Upper lobe of right lung (tissue), 1 donor: ENCODE measurements around the gene KDM2A. TPM values are rescaled to one million over a fixed set of nuclear protein-coding genes. Genes with fewer than 3 reads are reported as not detected.
A peak's percentile ranks its signal among the peaks of the same experiment; 100 is the strongest.

Experiments
- ATAC-seq: fragments of 200-7000 bp; cut with Tn5 transposase; one replicate; pipeline ENCODE4 v1.9.1; 2020; ENCODE audit warnings: mild to moderate bottlenecking, moderate library complexity
- DNase-seq: peaks from one replicate; pipeline ENCODE4 v3.0.0-alpha.2; 2020
- H3K27ac ChIP-seq: fragments of 200-600 bp; one replicate; pipeline ENCODE4 v1.8.0; 2022
- H3K27me3 ChIP-seq: fragments of 200-600 bp; one replicate; pipeline ENCODE4 v1.8.0; 2022; ENCODE audit warnings: mild to moderate bottlenecking
- H3K36me3 ChIP-seq: fragments of 200-600 bp; one replicate; pipeline ENCODE4 v1.8.0; 2022
- H3K4me1 ChIP-seq: fragments of 200-600 bp; one replicate; pipeline ENCODE4 v1.8.0; 2022
- H3K4me3 ChIP-seq: fragments of 200-600 bp; one replicate; pipeline ENCODE4 v1.8.0; 2022; ENCODE audit warnings: mild to moderate bottlenecking
- H3K9me3 ChIP-seq: fragments of 200-600 bp; one replicate; pipeline ENCODE4 v1.8.0; 2022
- CTCF ChIP-seq: fragments of 200-600 bp; IDR thresholded peaks from one replicate; pipeline ENCODE4 v1.8.0; 2022; ENCODE audit warnings: antibody characterized with exemption
- intact Hi-C: fragments of 100-400 bp; cut with DNase I; formaldehyde crosslinking; loops from one replicate; pipeline ENCODE4 v1.11.0; 2022
- total RNA-seq: library from RNA; stranded (reverse); fragmentation: NEBNext Ultra II Directional; extraction: Animal tissue kit (Norgen Biotek cat#: 25700); gene quantifications from one replicate; pipeline ENCODE4 v1.2.1, GENCODE V29; 2021
- donor health status: DM: no; HTN: yes; CAD: no; lungs with severe emphysema.

Gene KDM2A
- total RNA-seq, 1 donor from 2014 or later: 79.5 TPM

GRCh38 chr11:67276781-67277230 lies 157.7 kb downstream of the KDM2A start:
- TF ChIP-seq CTCF: peak; percentile 32
- peak; percentile 51 for ATAC-seq

GRCh38 chr11:67277231-67277961 lies 158.3 kb downstream of the KDM2A start:
- no peaks in the 10 kb centered on the region for H3K27me3 ChIP-seq
- peak overlapping the region; percentile 93 for H3K27ac ChIP-seq
- peaks cover 39% of the 10 kb centered on the region for H3K36me3 ChIP-seq
- H3K4me3 ChIP-seq: peak overlapping the region; percentile 40
- TF ChIP-seq CTCF: no peak
- peak; percentile 92 for ATAC-seq
- intact Hi-C loops: no loop called here
- H3K4me1 ChIP-seq: peaks cover 74% of the 10 kb centered on the region
- peak; percentile 95 for DNase-seq
- H3K9me3 ChIP-seq: no peaks in the 10 kb centered on the region

More at GRCh38 chr11:67276781-67277230, 157.7 kb downstream of the KDM2A start:
- Histone ChIP-seq H3K9me3 (no peaks in the 10 kb centered on the region), H3K27ac (peak overlapping the region; percentile 93), H3K27me3 (no peaks in the 10 kb centered on the region), H3K36me3 (peaks cover 33% of the 10 kb centered on the region), H3K4me3 (peak overlapping the region; percentile 40), H3K4me1 (peaks cover 80% of the 10 kb centered on the region)
- intact Hi-C loops: no loop called here
- peak; percentile 81 for DNase-seq

GRCh38 chr11:67278135-67278938 lies 159.3 kb downstream of the KDM2A start:
- DNase-seq: peak; percentile 65

GRCh38 chr11:67278939-67279588 lies 160.0 kb downstream of the KDM2A start:
- DNase-seq (peak; percentile 42), ATAC-seq (no peak)
- Histone ChIP-seq H3K36me3 (peaks cover 56% of the 10 kb centered on the region), H3K4me3 (no peak overlapping the region), H3K27me3 (no peaks in the 10 kb centered on the region), H3K4me1 (peaks cover 69% of the 10 kb centered on the region), H3K27ac (peak overlapping the region; percentile 93), H3K9me3 (no peaks in the 10 kb centered on the region)
- no peak for TF ChIP-seq CTCF
- intact Hi-C loops: no loop called here

More at GRCh38 chr11:67278135-67278938, 159.3 kb downstream of the KDM2A start:
- Histone ChIP-seq H3K27ac (peak overlapping the region; percentile 93), H3K4me3 (peak overlapping the region; percentile 40), H3K36me3 (peaks cover 49% of the 10 kb centered on the region), H3K27me3 (no peaks in the 10 kb centered on the region), H3K4me1 (peaks cover 70% of the 10 kb centered on the region), H3K9me3 (no peaks in the 10 kb centered on the region)
- TF ChIP-seq CTCF: no peak
- ATAC-seq: no peak
- intact Hi-C loops: no loop called here

- Histone ChIP-seq H3K4me1 (peaks cover 62% of the 10 kb centered on the region), H3K27ac (peak overlapping the region; percentile 93), H3K9me3 (no peaks in the 10 kb centered on the region), H3K4me3 (no peak overlapping the region), H3K27me3 (no peaks in the 10 kb centered on the region), H3K36me3 (peaks cover 63% of the 10 kb centered on the region)
- ATAC-seq: no peak
- intact Hi-C loops: no loop called here
- no peak for TF ChIP-seq CTCF
- peak; percentile 54 for DNase-seq
These were observed 160.7 kb downstream of the KDM2A start for GRCh38 chr11:67279589-67280340.
